Activated CD8-positive, alpha-beta T cell treated with anti-CD3 and anti-CD28 coated beads, Interleukin-2, amount 10 ng/mL, durations not matched to agents 7 days and 5 days (primary cell): Measurements from ENCODE around the gene CAMK4. TPM values are rescaled to one million over a fixed set of nuclear protein-coding genes. Genes with fewer than 3 reads are reported as not detected.

Source experiments
- ATAC-seq: fragments of 150-1000 bp; cut with Tn5 transposase; one replicate; pipeline ENCODE4 v1.10.0; 2021; ENCODE audit warnings: moderate library complexity
- CTCF ChIA-PET: fragments of 350-600 bp; sonication (Branson Sonifier 250); formaldehyde crosslinking; loops from one replicate; lab custom pipeline; 2021; ENCODE audit warnings: antibody characterized with exemption; lab: Charles Lee
- POLR2A ChIA-PET: fragments of 350-600 bp; sonication (Branson Sonifier 250); formaldehyde crosslinking; loops from one replicate; lab custom pipeline; 2021; ENCODE audit warnings: antibody characterized with exemption; lab: Charles Lee
- DNase-seq: peaks from one replicate; pipeline ENCODE4 v3.0.0-alpha.2; 2020
- H3K27ac Mint-ChIP-seq: one replicate; pipeline ENCODE4 v1.8.0; 2021; ENCODE audit warnings: mild to moderate bottlenecking, mixed read lengths
- H3K27me3 Mint-ChIP-seq: one replicate; pipeline ENCODE4 v1.8.0; 2021; ENCODE audit warnings: low read depth, mixed read lengths
- H3K36me3 Mint-ChIP-seq: one replicate; pipeline ENCODE4 v1.8.0; 2021; ENCODE audit warnings: low read depth, mixed read lengths
- H3K4me1 Mint-ChIP-seq: one replicate; pipeline ENCODE4 v1.8.0; 2021; ENCODE audit warnings: low read depth, mixed read lengths
- H3K4me3 Mint-ChIP-seq: one replicate; pipeline ENCODE4 v1.8.0; 2021; ENCODE audit warnings: mild to moderate bottlenecking, mixed read lengths
- H3K9me3 Mint-ChIP-seq: one replicate; pipeline ENCODE4 v1.8.0; 2022; ENCODE audit warnings: mixed read lengths; ENCODE audit not compliant: insufficient read depth
- total RNA-seq, 2 experiments: library from RNA; stranded (reverse); gene quantifications; one replicate each; pipeline ENCODE4 v1.2.3, GENCODE V29; 2021

The CAMK4 gene
- total RNA-seq, 2 experiments from 2014 or later, result 82.7 to 84.9 TPM

- Mint-ChIP-seq H3K9me3 (no peaks in the 10 kb centered on the region), H3K36me3 (no peaks in the 10 kb centered on the region), H3K4me3 (no peak overlapping the region), H3K27ac (no peak overlapping the region), H3K27me3 (peaks cover 3% of the 10 kb centered on the region), H3K4me1 (peaks cover 4% of the 10 kb centered on the region)
- DNase-seq, result no peak
- no peak for ATAC-seq
- POLR2A ChIA-PET, result no interaction called here
- CTCF ChIA-PET, result interaction anchor here (2.7 kb wide), 1 partner anchor 13 kb away, joined by 14 read pairs; no protein-coding TSS in a partner anchor
Observed at GRCh38 chr5:111518777-111519176, 294.6 kb downstream of the CAMK4 start.

GRCh38 chr5:111520908-111521307 is 296.7 kb downstream of the CAMK4 start:
- no peaks in the 10 kb centered on the region for H3K9me3 Mint-ChIP-seq
- CTCF ChIA-PET, result interaction anchor here (2.6 kb wide), 1 partner anchor 11 kb away, joined by 14 read pairs; no protein-coding TSS in a partner anchor

GRCh38 chr5:111528056-111528455 is 303.9 kb downstream of the CAMK4 start:
- ChIA-PET POLR2A (interaction anchor here (1.3 kb wide), 1 partner anchor 16 kb away, joined by 3 read pairs; no protein-coding TSS in a partner anchor), CTCF (no interaction called here)
- H3K36me3 Mint-ChIP-seq, result peaks cover 4% of the 10 kb centered on the region
- peaks cover 20% of the 10 kb centered on the region for H3K4me1 Mint-ChIP-seq
- no peaks in the 10 kb centered on the region for H3K27me3 Mint-ChIP-seq
- ATAC-seq (no peak), DNase-seq (no peak)
- no peaks in the 10 kb centered on the region for H3K9me3 Mint-ChIP-seq
- H3K27ac Mint-ChIP-seq, result no peak overlapping the region
- no peak overlapping the region for H3K4me3 Mint-ChIP-seq

More at GRCh38 chr5:111520908-111521307, 296.7 kb downstream of the CAMK4 start:
- Mint-ChIP-seq H3K36me3 (no peaks in the 10 kb centered on the region), H3K4me1 (no peaks in the 10 kb centered on the region), H3K4me3 (no peak overlapping the region), H3K27me3 (peaks cover 3% of the 10 kb centered on the region), H3K27ac (no peak overlapping the region)
- POLR2A ChIA-PET, result no interaction called here
- DNase-seq, result no peak
- no peak for ATAC-seq

GRCh38 chr5:111530298-111530740 is 306.1 kb downstream of the CAMK4 start:
- ChIA-PET POLR2A (interaction anchor here (1.5 to 1.7 kb wide), 2 partner anchors 18 to 227 kb away, joined by 3 to 6 read pairs; partner anchors contain the start of gene STARD4), CTCF (interaction anchor here (0.6 to 3.2 kb wide), 7 partner anchors 16 to 631 kb away, joined by 3 to 49 read pairs (median 18); partner anchors contain the start of gene STARD4)
- peak; percentile 100 for ATAC-seq
- DNase-seq, result peak; percentile 91
- Mint-ChIP-seq H3K4me3 (peak overlapping the region; percentile 6), H3K27me3 (peaks cover 2% of the 10 kb centered on the region), H3K36me3 (peaks cover 4% of the 10 kb centered on the region), H3K9me3 (no peaks in the 10 kb centered on the region), H3K4me1 (peaks cover 20% of the 10 kb centered on the region), H3K27ac (peak overlapping the region; percentile 84)

GRCh38 chr5:111532886-111533582 is 308.9 kb downstream of the CAMK4 start:
- CTCF ChIA-PET, result interaction anchor here (1.2 to 2.0 kb wide), 3 partner anchors 15 to 18 kb away, joined by 3 to 7 read pairs (median 4); no protein-coding TSS in a partner anchor
- no peak for DNase-seq
- Mint-ChIP-seq H3K36me3 (peaks cover 4% of the 10 kb centered on the region), H3K9me3 (no peaks in the 10 kb centered on the region), H3K27ac (no peak overlapping the region), H3K4me3 (no peak overlapping the region), H3K4me1 (peaks cover 20% of the 10 kb centered on the region), H3K27me3 (peaks cover 6% of the 10 kb centered on the region)
- POLR2A ChIA-PET, result no interaction called here
- no peak for ATAC-seq

- ChIA-PET POLR2A (no interaction called here), CTCF (interaction anchor here (0.7 to 1.0 kb wide), 2 partner anchors 15 to 625 kb away, joined by 4 to 5 read pairs; no protein-coding TSS in a partner anchor)
- no peak for ATAC-seq
- H3K27me3 Mint-ChIP-seq, result peaks cover 17% of the 10 kb centered on the region
- no peaks in the 10 kb centered on the region for H3K36me3 Mint-ChIP-seq
- no peak for DNase-seq
- no peak overlapping the region for H3K27ac Mint-ChIP-seq
- H3K4me3 Mint-ChIP-seq, result no peak overlapping the region
- H3K4me1 Mint-ChIP-seq, result peaks cover 6% of the 10 kb centered on the region
- no peaks in the 10 kb centered on the region for H3K9me3 Mint-ChIP-seq
Observed at GRCh38 chr5:111535879-111536549, 311.8 kb downstream of the CAMK4 start.

- CTCF ChIA-PET, result interaction anchor here (1.8 kb wide), 1 partner anchor 13 kb away, joined by 6 read pairs; no protein-coding TSS in a partner anchor
- POLR2A ChIA-PET, result no interaction called here
- Mint-ChIP-seq H3K4me3 (no peak overlapping the region), H3K9me3 (no peaks in the 10 kb centered on the region), H3K36me3 (no peaks in the 10 kb centered on the region), H3K27me3 (peaks cover 24% of the 10 kb centered on the region), H3K27ac (no peak overlapping the region), H3K4me1 (no peaks in the 10 kb centered on the region)
- ATAC-seq (no peak), DNase-seq (no peak)
Observed at GRCh38 chr5:111537141-111538024, 313.2 kb downstream of the CAMK4 start.

Other genes starting within 250 kb of the CAMK4 start
- gene TSLP, start 152.7 kb upstream of the CAMK4 start, total RNA-seq, result under 1 TPM in 1 of 2 experiments, not detected in 1; 0.18 TPM
- gene WDR36, start 132.0 kb upstream of the CAMK4 start, total RNA-seq, result 10 to 100 TPM; 29.5 to 37.6 TPM